Small intestine (tissue), 7 donors: ENCODE measurements around the gene DAPK2. TPM values are rescaled to one million over a fixed set of nuclear protein-coding genes. Genes with fewer than 3 reads are reported as not detected.

Experiments
- DNase-seq, 2 donors: peaks; one replicate each; pipeline versions ENCODE4 v3.0.0 to v3.0.0-alpha.2; 2013
- FAIRE-seq: peaks from 2 replicates; lab custom pipeline; 2012; peaks lifted over from hg19 to GRCh38; lab: Jason Lieb, UNC
- H3K27ac ChIP-seq, 3 donors: one replicate each; pipeline ENCODE4 v1.5.1; 2013; ENCODE audit warnings: low read length in 2 of 3, mild to moderate bottlenecking in 2 of 3, control low read depth in 1 of 3, inconsistent platforms in 1 of 3, low read depth in 1 of 3, moderate library complexity in 1 of 3
- H3K27me3 ChIP-seq, 3 donors: one replicate each; pipeline ENCODE4 v1.6.1; 2013; ENCODE audit warnings: low read length in 3 of 3, inconsistent platforms in 1 of 3; ENCODE audit not compliant: control insufficient read depth in 3 of 3, insufficient read depth in 3 of 3
- H3K36me3 ChIP-seq, 3 donors: one replicate each; pipeline ENCODE4 v1.6.1; 2013; ENCODE audit warnings: low read length in 3 of 3, inconsistent platforms in 1 of 3, low read depth in 1 of 3, mild to moderate bottlenecking in 1 of 3, moderate library complexity in 1 of 3; ENCODE audit not compliant: control insufficient read depth in 3 of 3, insufficient read depth in 2 of 3
- H3K4me1 ChIP-seq, 3 donors: one replicate each; pipeline ENCODE4 v1.6.1; 2013; ENCODE audit warnings: low read length in 2 of 3, inconsistent platforms in 1 of 3, low read depth in 1 of 3, mild to moderate bottlenecking in 1 of 3, moderate library complexity in 1 of 3; ENCODE audit not compliant: control insufficient read depth in 3 of 3, insufficient read depth in 2 of 3
- H3K4me3 ChIP-seq, 3 donors: one replicate each; pipeline ENCODE4 v1.5.1; 2013; ENCODE audit warnings: low read length in 3 of 3, control low read depth in 1 of 3, inconsistent platforms in 1 of 3, low read depth in 1 of 3, mild to moderate bottlenecking in 1 of 3, moderate library complexity in 1 of 3
- H3K9me3 ChIP-seq, 2 donors: one replicate each; pipeline ENCODE4 v1.6.1; 2013; ENCODE audit warnings: low read depth in 1 of 2, low read length in 1 of 2; ENCODE audit not compliant: control insufficient read depth in 2 of 2, insufficient read depth in 1 of 2
- WGBS, 3 donors: extraction: QIAGEN DNeasy Blood & Tissue Kit; methylation state at CpG; one replicate each; pipeline ENCODE4 v1.1.7; 2013; 5-methylcytosine and 5-hydroxymethylcytosine counted together
- polyA plus RNA-seq, 4 donors: library from polyadenylated mRNA; stranded (reverse) in 3 of 4; unstranded in 1 of 4; fragments of 200-250 nt in 3 of 4; fragments of 120-200 nt in 1 of 4; gene quantifications; one replicate each; pipeline versions ENCODE4 v1.2.1 to v1.2.3, GENCODE V29; 2013
- donor health status: healthy with polysubstance abuse.
- donor health status: control.
- donor health status: control.
- donor health status: Bipolar disorder and iron deficiency.
- donor health status: healthy.

Gene DAPK2
- polyA plus RNA-seq, 4 donors = 10.3 to 91.6 (median 47.5) TPM

DNA sequence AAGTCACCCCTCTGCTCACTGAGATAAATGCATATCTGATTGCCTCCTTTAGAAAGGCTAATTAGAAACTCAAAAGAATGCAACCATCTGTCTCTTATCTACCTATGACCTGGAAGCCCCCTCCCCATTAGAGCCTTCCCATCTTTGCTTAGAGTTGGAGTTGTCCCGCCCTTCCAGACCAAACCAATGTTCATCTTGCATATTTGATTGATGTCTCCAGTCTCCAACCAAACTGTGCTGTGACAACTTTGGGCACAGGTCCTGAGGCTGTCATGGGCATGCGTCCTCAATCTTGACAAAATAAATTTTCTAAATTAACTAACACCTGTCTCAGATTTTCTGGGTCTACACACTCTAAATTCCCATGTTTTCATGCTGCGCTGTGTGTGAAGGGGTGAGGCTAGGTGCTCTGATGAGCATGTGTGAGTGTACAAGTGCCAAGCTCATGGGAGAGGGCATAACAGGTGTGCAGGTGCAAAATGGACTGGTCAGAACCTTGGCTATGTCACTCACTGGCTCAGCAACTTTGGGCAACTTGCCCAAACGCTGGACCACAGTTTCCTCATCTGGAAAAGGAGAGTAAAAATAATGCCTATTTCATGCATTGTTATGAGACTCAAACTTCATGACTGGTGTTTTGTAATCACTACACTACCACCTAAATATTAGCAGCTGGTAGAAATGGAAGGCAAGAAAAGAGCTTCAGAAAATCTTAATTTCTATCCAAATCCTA lies 7.2 kb downstream of the DAPK2 start:
- WGBS, 3 donors = 94 to 96% (median 95%) methylated on average over 4 of the region's 4 CpGs

GRCh38 chr15:64037966-64038365 lies 8.3 kb downstream of the DAPK2 start:
- FAIRE-seq (no peak), DNase-seq (no peak)
- 37 to 79% (median 44%) methylated on average over 2 of the region's 2 CpGs for whole genome bisulfite sequencing, 3 donors
- Histone ChIP-seq H3K27me3 (no peaks in the 10 kb centered on the region), H3K4me3 (no peak overlapping the region), H3K4me1 (no peaks in the 10 kb centered on the region), H3K36me3 (peaks cover 4 to 27% (median 25%) of the 10 kb centered on the region in 3 donors), H3K9me3 (no peaks in the 10 kb centered on the region), H3K27ac (no peak overlapping the region)

More for the DNA sequence above, 7.2 kb downstream of the DAPK2 start:
- FAIRE-seq (no peak), DNase-seq (no peak)
- Histone ChIP-seq H3K27ac (no peak overlapping the region), H3K9me3 (no peaks in the 10 kb centered on the region), H3K4me1 (no peaks in the 10 kb centered on the region), H3K36me3 (peaks cover 4 to 27% (median 25%) of the 10 kb centered on the region in 3 donors), H3K4me3 (no peak overlapping the region), H3K27me3 (no peaks in the 10 kb centered on the region)

- Histone ChIP-seq H3K27ac (no peak overlapping the region), H3K36me3 (peaks cover 4 to 27% (median 25%) of the 10 kb centered on the region in 3 donors), H3K4me1 (peaks cover 0 to 4% (median 0%) of the 10 kb centered on the region in 3 donors), H3K9me3 (no peaks in the 10 kb centered on the region), H3K27me3 (no peaks in the 10 kb centered on the region), H3K4me3 (no peak overlapping the region)
- DNase-seq (no peak), FAIRE-seq (no peak)
- 92 to 97% (median 95%) methylated on average over 3 of the region's 3 CpGs for WGBS, 3 donors
Observed at GRCh38 chr15:64037116-64037515, 9.2 kb downstream of the DAPK2 start.

DNA sequence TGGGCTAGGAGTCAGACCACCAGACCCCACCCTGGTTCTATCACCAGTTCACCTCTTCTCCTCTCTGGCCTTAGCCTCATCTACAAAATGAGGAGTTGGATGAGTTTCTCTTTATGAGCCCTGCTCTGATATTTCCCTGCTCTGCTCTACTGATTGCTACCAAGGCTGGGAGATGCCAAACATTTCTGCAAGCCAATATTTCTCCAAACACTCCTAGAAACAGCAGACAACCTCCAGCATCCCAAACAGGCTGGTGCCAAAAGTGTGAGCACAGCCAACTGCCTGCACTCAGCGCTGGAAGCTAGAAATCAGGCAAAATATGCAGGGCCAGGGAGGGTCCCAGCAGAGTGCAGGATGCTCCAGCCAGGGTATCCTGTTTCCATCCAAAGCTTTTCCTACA lies 10.8 kb downstream of the DAPK2 start:
- 89 to 96% (median 90%) methylated on average over 1 of the region's 1 CpG for WGBS, 3 donors
- Histone ChIP-seq H3K36me3 (peaks cover 4 to 30% (median 28%) of the 10 kb centered on the region in 3 donors), H3K4me3 (no peak overlapping the region), H3K27ac (no peak overlapping the region), H3K27me3 (no peaks in the 10 kb centered on the region), H3K9me3 (no peaks in the 10 kb centered on the region), H3K4me1 (peaks cover 0 to 4% (median 0%) of the 10 kb centered on the region in 3 donors)
- DNase-seq = no peak
- no peak for FAIRE-seq

- no peaks in the 10 kb centered on the region for H3K27me3 ChIP-seq
- H3K4me1 ChIP-seq = peaks cover 0 to 4% (median 0%) of the 10 kb centered on the region in 3 donors
- WGBS, 3 donors = 27 to 66% (median 47%) methylated on average over 4 of the region's 4 CpGs
- peaks cover 2 to 25% (median 25%) of the 10 kb centered on the region in 3 donors for H3K36me3 ChIP-seq
- H3K9me3 ChIP-seq = no peaks in the 10 kb centered on the region
- no peak overlapping the region for H3K4me3 ChIP-seq
- DNase-seq (no peak), FAIRE-seq (no peak)
- no peak overlapping the region for H3K27ac ChIP-seq
Observed at GRCh38 chr15:64034519-64034918, 11.8 kb downstream of the DAPK2 start.

GRCh38 chr15:64032329-64032728 lies 14.0 kb downstream of the DAPK2 start:
- Histone ChIP-seq H3K27ac (no peak overlapping the region), H3K36me3 (peaks cover 0 to 10% (median 9%) of the 10 kb centered on the region in 3 donors), H3K4me1 (peaks cover 0 to 4% (median under 1%) of the 10 kb centered on the region in 3 donors), H3K9me3 (no peaks in the 10 kb centered on the region), H3K4me3 (no peak overlapping the region), H3K27me3 (no peaks in the 10 kb centered on the region)
- no peak for FAIRE-seq
- no peak for DNase-seq
- WGBS, 3 donors = 65 to 78% (median 71%) methylated on average over 5 of the region's 5 CpGs

DNA sequence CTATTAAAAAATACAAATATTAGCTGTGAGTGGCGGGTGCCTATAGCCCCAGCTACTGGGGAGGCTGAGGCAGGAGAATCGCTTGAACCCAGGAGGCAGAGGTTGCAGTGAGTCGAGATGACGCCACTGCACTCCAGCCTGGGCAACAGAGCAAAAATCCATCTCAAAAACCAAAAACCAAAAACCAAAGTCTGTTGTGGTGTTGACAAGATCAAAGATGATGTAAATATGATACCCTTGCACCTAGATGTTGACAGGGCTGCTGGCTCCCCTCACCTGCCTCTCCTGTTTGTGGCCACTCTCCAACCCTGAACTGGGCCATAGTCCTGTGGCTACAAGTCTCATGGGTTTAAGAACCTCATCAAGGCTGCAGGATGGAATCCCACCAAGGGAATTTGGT lies 16.2 kb downstream of the DAPK2 start:
- H3K27ac ChIP-seq = peak overlapping the region in 2 of 3 donors; percentile 19 to 81

DNA sequence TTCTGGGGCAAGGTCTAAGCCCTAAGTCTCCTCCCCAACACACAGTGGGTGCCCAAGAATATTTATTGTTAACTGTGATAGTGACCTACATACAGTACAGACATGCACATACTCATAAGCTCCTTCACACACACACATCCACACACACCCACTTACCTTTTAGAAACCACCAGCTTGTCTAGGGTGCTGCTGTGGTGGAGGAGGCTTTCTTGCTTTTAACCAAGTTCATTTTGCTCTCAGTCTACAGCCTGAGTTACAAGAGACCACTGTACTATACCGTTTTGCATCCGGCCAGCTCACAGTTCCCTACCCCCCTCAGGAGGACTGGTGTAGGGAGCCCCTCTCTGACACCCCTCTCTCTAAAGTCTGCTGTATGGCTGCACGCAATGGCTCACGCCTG lies 16.7 kb downstream of the DAPK2 start:
- Histone ChIP-seq H3K4me3 (no peak overlapping the region), H3K27me3 (no peaks in the 10 kb centered on the region), H3K9me3 (no peaks in the 10 kb centered on the region), H3K4me1 (peaks cover 6 to 8% (median 7%) of the 10 kb centered on the region in 3 donors), H3K27ac (peak overlapping the region in 2 of 3 donors; percentile 38 to 81), H3K36me3 (peaks cover 0 to 5% (median 3%) of the 10 kb centered on the region in 3 donors)
- WGBS, 3 donors = 86 to 93% (median 93%) methylated on average over 4 of the region's 4 CpGs
- DNase-seq (peak in 1 of 2 donors; percentile 58), FAIRE-seq (no peak)

More for the DNA sequence above, 16.2 kb downstream of the DAPK2 start:
- Histone ChIP-seq H3K27me3 (no peaks in the 10 kb centered on the region), H3K9me3 (no peaks in the 10 kb centered on the region), H3K4me3 (no peak overlapping the region), H3K36me3 (peaks cover 0 to 5% (median 3%) of the 10 kb centered on the region in 3 donors), H3K4me1 (peaks cover 4 to 7% (median 6%) of the 10 kb centered on the region in 3 donors)
- DNase-seq (no peak), FAIRE-seq (no peak)
- WGBS, 3 donors = 78 to 93% (median 83%) methylated on average over 4 of the region's 4 CpGs
